ENCODE results near the gene MEDAG.

DNA sequence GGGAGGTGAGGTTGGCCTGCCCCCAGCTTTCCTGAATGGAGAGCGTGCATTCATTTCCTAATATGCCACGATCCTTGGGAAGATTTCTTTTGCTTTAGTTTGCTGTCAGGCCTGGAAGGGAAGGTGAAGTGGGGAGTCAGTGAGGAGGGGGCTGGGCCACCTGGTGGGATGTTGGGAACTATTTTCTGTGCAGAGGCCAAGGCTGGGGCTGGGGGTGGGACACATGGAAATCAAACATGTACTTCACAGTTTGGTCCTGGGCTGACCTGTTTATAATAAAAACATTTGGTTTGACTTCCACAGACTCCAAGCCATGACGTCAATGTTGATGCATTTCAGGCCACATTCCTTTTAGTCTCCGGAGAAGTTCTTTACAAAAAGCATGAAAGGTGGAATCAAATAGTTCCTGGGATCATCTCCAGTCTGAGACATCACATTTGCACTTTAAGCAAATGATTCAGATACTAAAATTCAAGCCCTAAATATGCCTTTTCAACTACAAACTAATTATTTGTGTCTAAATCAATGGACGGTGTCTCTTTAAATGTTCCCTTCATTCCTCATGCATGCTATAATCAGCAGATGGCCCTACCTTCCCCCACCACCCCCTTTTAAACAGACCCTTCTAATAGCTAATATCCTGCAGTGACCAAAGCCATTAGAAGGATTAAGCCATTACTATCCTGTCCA is 41.5 kb upstream of the MEDAG start:
- TF ChIP-seq POLR2AphosphoS5 (IDR thresholded peaks at IDR 0.05; ENCODE audit: low read depth), result no peak
- TF ChIP-seq, protein P1, sequence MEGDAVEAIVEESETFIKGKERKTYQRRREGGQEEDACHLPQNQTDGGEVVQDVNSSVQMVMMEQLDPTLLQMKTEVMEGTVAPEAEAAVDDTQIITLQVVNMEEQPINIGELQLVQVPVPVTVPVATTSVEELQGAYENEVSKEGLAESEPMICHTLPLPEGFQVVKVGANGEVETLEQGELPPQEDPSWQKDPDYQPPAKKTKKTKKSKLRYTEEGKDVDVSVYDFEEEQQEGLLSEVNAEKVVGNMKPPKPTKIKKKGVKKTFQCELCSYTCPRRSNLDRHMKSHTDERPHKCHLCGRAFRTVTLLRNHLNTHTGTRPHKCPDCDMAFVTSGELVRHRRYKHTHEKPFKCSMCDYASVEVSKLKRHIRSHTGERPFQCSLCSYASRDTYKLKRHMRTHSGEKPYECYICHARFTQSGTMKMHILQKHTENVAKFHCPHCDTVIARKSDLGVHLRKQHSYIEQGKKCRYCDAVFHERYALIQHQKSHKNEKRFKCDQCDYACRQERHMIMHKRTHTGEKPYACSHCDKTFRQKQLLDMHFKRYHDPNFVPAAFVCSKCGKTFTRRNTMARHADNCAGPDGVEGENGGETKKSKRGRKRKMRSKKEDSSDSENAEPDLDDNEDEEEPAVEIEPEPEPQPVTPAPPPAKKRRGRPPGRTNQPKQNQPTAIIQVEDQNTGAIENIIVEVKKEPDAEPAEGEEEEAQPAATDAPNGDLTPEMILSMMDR (IDR thresholded peaks at IDR 0.05; ENCODE audit: insufficient read depth, low read length), result no peak
- TF ChIP-seq, protein P2, sequence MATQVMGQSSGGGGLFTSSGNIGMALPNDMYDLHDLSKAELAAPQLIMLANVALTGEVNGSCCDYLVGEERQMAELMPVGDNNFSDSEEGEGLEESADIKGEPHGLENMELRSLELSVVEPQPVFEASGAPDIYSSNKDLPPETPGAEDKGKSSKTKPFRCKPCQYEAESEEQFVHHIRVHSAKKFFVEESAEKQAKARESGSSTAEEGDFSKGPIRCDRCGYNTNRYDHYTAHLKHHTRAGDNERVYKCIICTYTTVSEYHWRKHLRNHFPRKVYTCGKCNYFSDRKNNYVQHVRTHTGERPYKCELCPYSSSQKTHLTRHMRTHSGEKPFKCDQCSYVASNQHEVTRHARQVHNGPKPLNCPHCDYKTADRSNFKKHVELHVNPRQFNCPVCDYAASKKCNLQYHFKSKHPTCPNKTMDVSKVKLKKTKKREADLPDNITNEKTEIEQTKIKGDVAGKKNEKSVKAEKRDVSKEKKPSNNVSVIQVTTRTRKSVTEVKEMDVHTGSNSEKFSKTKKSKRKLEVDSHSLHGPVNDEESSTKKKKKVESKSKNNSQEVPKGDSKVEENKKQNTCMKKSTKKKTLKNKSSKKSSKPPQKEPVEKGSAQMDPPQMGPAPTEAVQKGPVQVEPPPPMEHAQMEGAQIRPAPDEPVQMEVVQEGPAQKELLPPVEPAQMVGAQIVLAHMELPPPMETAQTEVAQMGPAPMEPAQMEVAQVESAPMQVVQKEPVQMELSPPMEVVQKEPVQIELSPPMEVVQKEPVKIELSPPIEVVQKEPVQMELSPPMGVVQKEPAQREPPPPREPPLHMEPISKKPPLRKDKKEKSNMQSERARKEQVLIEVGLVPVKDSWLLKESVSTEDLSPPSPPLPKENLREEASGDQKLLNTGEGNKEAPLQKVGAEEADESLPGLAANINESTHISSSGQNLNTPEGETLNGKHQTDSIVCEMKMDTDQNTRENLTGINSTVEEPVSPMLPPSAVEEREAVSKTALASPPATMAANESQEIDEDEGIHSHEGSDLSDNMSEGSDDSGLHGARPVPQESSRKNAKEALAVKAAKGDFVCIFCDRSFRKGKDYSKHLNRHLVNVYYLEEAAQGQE (IDR thresholded peaks at IDR 0.05; ENCODE audit: insufficient replicate concordance, low read depth), result no peak
- no peak for TF ChIP-seq GABPA (IDR thresholded peaks at IDR 0.05; ENCODE audit: low read depth)
- no peak for TF ChIP-seq SPI1 (IDR thresholded peaks at IDR 0.05; ENCODE audit: borderline replicate concordance, low read depth)

Measured in HL-60 (cell line).